K562 treated with DMSO at 1 percent for 12 hours (cell line): ENCODE data around the gene HS3ST4. TPM values are rescaled to one million over a fixed set of nuclear protein-coding genes. Genes with fewer than 3 reads are reported as not detected.

Source experiments
- total RNA-seq: library from RNA; unstranded; fragments of 300-600 nt; gene quantifications from 2 replicates; pipeline ENCODE4 v1.2.3, GENCODE V29; 2022; ENCODE audit not compliant: insufficient read depth

Gene HS3ST4
- total RNA-seq: not detected in 2 replicates

DNA sequence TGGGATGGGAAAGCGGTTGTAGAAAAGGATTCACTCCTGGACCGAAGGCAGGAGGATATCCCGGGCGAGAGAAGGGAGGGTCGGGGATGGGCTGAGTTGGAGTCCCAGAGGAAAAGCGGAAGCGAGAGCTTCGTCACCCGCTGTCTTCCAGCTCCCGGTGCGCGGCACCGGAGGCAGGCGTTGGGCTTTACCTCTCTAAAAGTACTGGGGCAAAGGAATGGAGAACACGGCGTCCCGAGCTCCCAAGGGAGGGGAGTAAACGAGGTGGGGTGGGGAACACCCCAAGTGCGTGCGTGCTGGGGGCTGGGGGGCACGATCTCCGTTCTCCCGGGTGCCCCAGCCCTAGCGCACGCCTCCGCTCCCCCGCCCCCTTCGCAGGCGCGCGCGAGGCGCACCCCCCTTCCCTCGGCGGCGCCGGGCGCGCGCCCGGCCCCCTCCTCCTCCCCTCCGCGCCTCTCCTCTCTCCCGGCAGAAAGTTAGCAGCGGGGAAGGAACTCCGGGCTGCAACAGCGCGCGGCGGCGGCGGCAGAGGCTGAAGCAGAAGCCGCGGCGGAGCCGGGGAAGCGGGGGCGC lies at the start of gene HS3ST4:
Gene HS3ST4, plus strand, starts transcription at position 441 of the 573 bp plus-strand sequence.

